Measurements from ENCODE around the gene MCOLN2.

Gene MCOLN2

DNA sequence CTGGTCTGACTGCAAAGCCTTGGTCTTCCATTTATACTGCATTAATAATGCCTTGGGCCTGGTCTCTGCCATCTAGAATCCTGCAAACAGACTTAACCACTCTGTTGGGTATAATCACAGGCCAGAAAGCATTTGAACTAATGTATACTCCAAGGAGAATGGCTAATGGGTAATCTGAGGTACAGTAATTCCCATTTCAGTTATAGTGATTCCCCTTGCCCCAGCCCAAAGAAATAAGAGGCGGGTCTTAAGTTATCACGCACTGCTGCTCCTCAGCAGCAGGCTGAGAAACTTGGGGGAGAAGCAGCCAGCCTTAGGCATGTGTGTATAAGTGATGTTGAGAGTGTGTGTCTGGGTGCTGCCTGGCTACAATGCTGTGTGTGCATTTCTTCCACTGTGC, 106.3 kb downstream of the MCOLN2 start:
- FAIRE-seq, result no peak

DNA sequence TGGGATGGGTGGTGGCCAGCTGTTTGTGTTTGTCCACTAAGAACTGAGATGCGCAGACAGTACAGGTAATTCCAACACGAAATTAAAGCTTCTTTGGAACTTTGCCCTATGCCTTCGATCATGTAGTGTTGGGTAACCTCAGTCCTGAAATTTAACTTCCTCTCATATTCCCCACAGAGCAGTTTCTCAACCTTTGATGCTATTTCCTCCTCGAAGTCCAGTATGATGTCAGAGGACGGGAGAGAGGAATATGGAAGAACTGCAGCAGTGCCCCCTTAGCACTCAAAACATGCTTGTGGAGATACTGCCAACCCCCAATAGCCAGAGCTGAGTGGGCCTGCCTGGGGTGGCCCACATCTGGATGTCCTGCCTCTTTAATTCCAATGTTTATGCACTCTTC, 107.5 kb downstream of the MCOLN2 start:
- FAIRE-seq, result no peak

DNA sequence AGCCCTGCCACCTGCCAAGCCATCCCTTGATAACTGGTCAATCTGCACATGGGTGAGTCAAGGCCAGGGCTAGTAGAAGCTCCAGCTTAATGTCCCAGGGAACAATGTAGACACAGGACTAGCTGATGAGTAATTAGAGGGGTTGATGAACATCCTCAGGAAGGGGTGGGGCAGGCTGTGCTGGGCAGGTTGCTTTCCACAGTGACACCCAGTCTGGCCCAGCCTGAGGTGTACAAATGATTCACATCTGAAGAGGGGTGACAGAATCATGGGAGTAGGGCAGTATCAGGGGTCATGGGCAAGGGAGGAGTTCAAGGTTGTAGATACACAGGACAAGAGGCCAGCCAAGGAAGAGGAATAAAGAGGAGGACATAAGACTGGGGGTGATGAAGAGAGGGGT, 108.2 kb downstream of the MCOLN2 start:
- no peak for FAIRE-seq

DNA sequence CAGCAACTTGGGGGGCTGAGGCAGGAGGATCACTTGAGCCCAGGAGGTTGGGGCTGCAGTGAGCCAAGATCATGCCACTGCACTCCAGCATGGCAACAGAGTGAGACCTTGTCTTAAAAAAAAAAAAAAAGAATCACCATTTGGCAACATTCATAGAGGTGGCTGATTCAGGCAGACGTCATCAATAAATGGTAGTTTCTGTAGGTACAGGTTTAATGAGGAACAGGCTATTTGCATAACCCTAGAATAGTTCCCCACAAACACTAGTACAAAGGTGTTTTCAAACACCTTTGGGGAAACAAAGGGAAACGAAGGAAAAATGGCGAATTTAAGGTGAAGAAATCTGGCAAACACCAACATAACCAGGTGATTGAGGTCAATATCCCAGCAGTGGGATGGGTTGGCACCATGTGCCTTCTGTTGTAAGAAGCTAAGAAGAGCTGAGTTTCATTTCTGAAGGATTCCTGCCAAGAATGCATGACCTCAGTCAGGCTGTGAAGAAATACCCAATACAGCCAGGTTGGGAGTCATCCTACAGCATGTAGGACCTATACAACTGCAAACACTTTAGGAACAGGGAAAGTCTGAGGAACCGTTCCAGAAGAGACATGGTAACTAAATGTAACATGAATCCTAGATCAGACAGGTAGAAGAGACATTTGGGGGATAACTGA, 109.5 kb downstream of the MCOLN2 start:
- FAIRE-seq, result no peak

DNA sequence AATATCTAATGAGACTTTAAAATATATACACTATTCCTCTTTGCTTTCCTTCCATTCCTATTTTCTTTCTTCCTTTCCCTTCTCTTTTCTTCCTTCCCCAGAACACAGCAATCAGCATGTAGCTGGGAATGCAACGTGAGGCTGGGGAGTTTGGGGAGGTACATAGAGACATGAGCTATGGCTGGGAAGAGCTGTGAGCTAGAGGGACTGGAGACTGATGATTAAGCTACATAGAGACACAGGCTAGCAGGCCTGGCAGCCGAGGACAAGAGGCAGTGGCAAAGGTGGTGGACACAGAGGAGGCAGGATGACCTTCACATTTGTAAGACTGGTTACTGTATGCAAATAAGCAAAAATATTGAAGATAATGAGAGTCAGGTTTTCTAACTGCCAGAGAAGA, 111.4 kb downstream of the MCOLN2 start:
- no peak for FAIRE-seq

DNA sequence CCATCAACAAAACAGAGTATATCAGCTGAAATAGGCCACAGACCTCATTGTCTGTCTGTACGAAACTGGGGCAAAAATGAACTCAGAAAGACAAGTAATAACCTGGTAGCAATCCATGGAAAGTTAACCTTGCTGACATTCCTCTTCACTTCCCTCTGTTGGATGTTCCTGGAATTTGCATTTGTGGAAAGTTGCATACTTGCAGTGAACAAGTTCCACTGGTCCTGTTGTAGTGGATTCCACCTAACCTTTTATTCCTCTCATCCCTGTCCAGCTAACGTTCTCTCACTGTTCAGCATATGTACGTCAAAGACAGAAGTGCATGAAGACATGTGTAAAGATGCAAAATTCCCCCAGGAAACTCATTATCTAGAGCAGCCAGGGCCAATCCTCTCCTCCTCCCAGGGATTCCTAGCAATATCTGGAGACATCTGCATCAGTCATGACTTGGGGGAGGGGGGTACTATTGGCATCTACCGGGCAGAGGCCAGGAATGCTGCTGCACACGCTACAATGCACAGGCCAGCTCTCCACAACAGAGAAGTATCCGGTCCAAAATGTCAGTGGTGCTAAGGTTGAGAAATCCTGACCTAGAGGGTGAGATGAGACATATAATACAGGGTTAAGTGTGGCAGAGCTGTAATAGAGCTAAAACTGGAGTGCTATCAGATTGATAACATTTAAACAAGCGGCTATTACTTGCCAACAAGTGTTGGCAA, 112.1 kb downstream of the MCOLN2 start:
- FAIRE-seq, result no peak

DNA sequence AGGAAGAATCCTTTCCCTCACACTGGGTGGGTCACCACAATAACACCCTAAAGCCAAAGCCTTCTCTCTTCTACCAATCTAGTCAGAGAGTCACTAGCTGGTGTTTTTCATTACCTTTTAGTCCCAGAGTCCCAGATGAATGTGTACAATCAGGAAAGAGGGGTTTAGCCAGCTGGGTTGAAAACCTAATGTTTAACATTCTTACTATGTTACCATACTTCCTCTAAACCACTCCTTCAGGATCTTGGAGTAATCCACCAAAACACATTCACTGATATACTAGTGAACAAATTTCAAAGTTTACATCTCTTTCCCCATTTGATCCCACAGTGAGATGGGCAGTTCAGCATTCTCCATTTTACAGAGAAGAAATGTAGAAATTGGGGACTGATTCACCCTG, 113.6 kb downstream of the MCOLN2 start:
- no peak for FAIRE-seq

DNA sequence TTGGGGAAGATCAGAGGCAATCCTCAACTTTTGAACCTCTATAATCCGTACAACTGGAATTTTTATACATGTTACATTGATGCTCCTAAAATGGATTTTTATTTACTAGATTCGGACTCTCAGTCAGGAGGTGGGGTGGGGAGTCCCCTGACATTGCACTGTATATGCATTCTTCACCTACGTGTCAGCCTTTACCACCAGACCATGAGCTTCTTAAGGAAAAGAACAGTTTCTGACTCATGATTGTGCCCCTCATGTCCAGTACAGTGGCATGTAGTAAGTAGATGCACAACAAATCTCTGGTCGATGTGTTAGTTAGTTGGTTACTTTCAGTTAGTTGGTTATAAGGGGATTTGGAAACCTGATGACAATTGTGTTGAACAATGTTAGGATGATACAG, 119.3 kb downstream of the MCOLN2 start:
- FAIRE-seq, result no peak

DNA sequence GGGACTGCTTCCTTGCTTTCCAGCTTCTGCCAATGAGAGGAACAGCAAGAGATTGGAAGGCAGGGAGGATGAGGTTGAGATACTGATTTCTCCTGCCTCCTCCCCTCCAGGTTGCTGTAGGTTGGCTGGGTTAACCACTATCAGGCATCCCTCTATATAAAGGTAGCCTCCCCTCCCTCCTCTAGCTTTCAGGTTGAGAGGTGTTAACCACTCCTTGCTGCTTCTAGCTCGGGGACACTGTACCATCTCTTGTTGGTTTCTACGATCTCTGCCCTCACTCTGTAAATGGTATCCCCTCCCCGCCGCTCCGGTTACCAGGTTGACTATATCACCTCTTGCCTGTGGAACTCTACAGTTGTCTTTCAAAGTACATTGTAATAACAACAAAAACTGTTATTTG, 120.6 kb downstream of the MCOLN2 start:
- FAIRE-seq, result no peak
